SH-SY5Y (cell line): ENCODE data around the gene MYRIP.

Source experiments
- GATA2 ChIP-seq: IDR thresholded peaks from 2 replicates; pipeline ENCODE4 v1.6.1; 2011; ENCODE audit warnings: mild to moderate bottlenecking, low read depth, low read length
- GATA3 ChIP-seq: IDR thresholded peaks from 2 replicates; pipeline ENCODE4 v1.6.1; 2011; ENCODE audit warnings: low read depth, mild to moderate bottlenecking, low read length, moderate library complexity

- TF ChIP-seq GATA2 = no peak
- no peak for TF ChIP-seq GATA3
Observed at GRCh38 chr3:39791603-39792002, 17.8 kb upstream of the MYRIP start.
